GM19351 (cell line): ENCODE results near the gene IL1RAPL2.
"Not testable (repeated sequence)": the region's sequence is repeated elsewhere in the genome, so short reads cannot be mapped to it uniquely, and the experiment has no call there.

ENCODE experiments used
- ATAC-seq: cut with Tn5 transposase; IDR thresholded peaks from one replicate; pipeline ENCODE4 v1.9.1; 2021; ENCODE audit warnings: mild to moderate bottlenecking, moderate library complexity; ENCODE audit not compliant: unreplicated experiment

Gene IL1RAPL2

GRCh38 chrX:104565791-104566680, at the start of gene IL1RAPL2:
Gene IL1RAPL2 (plus strand): TSS chrX:104566199.
- peak; percentile 58 for ATAC-seq

- no peak for ATAC-seq
Observed at GRCh38 chrX:104522386-104522785, 43.6 kb upstream of the IL1RAPL2 start.

DNA sequence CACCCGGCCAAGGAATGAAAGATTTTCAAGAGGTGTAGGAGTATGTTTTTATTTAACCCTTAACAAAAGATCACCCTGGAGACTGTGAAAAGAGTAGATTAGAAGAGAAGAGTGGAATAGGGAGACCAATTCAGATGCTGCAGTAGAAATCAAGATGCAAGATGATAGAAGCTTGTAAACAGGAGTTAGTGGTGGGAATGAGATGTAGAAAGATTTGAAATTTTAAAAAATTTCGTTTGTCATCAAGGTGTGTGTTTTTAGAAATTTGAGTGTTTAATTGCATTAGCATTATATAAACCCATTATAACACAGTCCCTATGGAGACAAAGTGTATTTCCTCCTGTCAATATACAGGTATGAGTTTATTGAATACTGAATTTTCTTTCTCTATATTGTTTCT, 42.1 kb upstream of the IL1RAPL2 start:
- ATAC-seq = no peak

GRCh38 chrX:104539081-104539480, 26.9 kb upstream of the IL1RAPL2 start:
- no peak for ATAC-seq

GRCh38 chrX:104542447-104542846, 23.6 kb upstream of the IL1RAPL2 start:
- ATAC-seq = not testable (repeated sequence)

GRCh38 chrX:104564335-104564734, 1.7 kb upstream of the IL1RAPL2 start:
- no peak for ATAC-seq

- ATAC-seq = no peak
Observed at GRCh38 chrX:104564921-104565703, 887 bp upstream of the IL1RAPL2 start.

- ATAC-seq = no peak
Observed at GRCh38 chrX:104566681-104567501, 892 bp downstream of the IL1RAPL2 start.

GRCh38 chrX:104567506-104567905, 1.5 kb downstream of the IL1RAPL2 start:
- no peak for ATAC-seq

GRCh38 chrX:104568304-104568915, 2.4 kb downstream of the IL1RAPL2 start:
- no peak for ATAC-seq

- ATAC-seq = no peak
Observed at GRCh38 chrX:104618106-104618895, 52.3 kb downstream of the IL1RAPL2 start.

DNA sequence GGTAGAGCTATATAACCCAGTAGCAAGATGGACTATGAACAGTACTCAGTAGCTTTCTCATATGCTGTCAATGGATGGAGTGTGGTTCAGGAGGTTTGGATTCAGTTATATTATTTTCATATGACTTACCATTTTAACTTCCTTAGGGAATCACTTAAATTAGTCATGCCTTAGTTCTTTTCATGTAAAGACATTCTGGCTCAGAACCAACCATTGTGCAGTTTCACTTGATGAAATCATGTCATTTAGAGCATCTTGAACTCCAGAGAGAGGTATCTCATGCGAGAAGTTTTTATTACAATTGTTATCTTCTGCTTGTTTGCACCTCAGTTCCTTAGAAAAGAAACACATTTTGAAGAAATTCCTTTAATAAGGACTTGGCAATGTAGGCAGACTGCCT, 55.8 kb downstream of the IL1RAPL2 start:
- ATAC-seq = no peak

- ATAC-seq = no peak
Observed at GRCh38 chrX:104641176-104641575, 75.2 kb downstream of the IL1RAPL2 start.

GRCh38 chrX:104647084-104647483, 81.1 kb downstream of the IL1RAPL2 start:
- no peak for ATAC-seq

DNA sequence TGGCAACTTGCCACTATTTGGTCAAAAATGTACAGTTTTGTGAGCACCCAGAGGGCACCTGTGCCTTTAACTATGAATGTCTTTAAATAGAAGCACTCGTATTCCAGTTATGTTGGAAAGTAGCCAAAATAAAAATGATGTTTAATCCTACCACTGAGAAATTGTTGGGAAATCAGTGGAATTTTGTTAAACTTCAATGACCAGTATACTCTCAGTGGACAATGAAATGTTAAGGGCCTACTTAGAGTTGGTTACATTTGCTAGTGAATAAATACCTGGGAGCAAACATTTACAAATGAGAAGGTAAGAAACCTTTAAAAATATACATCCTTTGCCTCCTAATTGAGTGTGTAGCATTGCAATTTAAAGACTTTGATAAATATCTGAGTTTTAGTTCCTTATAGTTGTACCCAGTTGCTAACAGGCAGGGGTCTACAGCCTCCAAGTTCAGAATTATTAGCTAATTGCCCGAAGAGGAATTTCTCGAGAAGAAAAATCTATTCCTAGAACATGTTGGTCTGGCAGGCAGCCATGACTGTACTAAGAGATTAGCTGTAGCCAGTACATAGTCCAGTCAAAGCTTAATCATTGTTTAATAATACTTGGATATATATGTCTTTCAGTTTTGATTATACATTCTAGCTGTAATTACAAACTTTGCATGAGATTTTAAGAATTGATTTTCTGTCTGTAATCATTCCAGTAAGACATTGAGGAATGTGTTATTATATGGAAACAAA, 93.2 kb downstream of the IL1RAPL2 start:
- no peak for ATAC-seq

GRCh38 chrX:104660092-104660491, 94.1 kb downstream of the IL1RAPL2 start:
- no peak for ATAC-seq

DNA sequence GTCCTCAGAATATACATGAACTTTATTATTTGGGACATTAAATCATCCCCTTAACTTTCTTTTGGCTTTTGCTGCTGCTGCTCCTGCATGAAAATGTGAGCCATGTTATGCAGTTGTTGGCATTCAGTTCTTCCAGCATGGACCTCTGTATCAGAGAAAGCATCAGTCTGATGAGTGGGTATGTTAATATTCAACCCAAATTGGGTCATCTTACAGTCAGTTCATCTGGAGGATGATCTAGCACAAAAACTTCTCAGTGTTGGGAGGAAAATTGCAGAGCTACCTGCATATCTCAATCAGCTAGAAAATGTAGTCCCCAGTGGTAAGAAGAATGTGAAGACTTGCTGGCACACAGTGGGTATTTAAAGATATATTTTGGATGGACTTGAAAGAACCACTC, 96.7 kb downstream of the IL1RAPL2 start:
- ATAC-seq = no peak

DNA sequence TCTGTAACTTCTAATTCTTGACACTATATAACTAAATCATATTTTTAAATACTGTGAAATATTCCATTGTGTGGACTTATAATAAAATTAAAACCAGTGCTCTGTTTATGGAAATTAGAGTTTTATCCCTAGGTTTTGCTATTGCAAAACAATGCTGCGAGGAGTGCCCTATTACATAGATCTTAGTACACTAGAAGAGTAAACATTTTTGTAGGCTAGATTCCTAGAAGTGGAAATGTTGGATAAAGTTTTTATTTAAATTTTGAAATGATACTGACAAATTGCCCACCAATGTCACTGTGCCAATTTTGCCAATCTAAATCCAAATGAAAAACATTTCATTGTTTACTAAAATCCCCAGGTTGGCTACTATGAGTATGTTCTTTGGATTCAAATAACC, 99.7 kb downstream of the IL1RAPL2 start:
- ATAC-seq = no peak

DNA sequence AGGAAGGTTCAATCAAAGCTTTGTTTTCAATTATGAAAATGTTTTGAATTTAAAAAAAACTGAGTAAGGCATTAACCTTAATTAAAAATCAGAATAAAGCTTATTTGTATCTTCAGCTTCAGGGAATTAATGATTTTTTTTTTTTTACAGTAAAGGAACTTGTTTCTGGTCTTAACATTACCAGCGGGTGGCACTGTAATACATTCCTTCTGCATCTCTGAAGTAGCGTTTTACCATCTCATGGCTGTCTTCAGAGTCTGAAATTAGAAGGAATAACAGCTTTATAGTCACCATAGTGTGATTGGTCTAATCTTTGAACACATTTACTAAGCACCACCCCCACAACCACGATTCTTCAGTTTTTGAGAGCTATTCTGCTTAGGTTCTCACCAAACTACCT, 102.6 kb downstream of the IL1RAPL2 start:
- ATAC-seq = no peak
